Measurements from ENCODE around the gene ATP2C1. TPM values are rescaled to one million over a fixed set of nuclear protein-coding genes. Genes with fewer than 3 reads are reported as not detected.

The ATP2C1 gene
- total and polyA plus RNA-seq, 2 donors (not counting 3 experiments of a cell fraction or from before 2014, with no cell fraction given): 50.1 to 73.3 TPM

- dilution Hi-C loops (cut with MboI; ENCODE audit: extremely low pct_ligation_motif_present, low sequenced_read_pairs) (no loop called here), intact Hi-C loops (cut with micrococcal nuclease) (no loop called here)
- ChIA-PET CTCF (no interaction called here), POLR2A (no interaction called here)
- Histone ChIP-seq H3K9me1 (replicated peaks; ENCODE audit: control insufficient read depth, extremely low read depth, insufficient read depth, low read length) (no peaks in the 10 kb centered on the region), H3K27ac (ENCODE audit: insufficient read depth, low read depth, low read length) (no peak overlapping the region), H3K4me3 (replicated peaks in 1 of 3; ENCODE audit: insufficient read depth in 1 of 3, low read depth in 1 of 3, low read length in 3 of 3) (no peak overlapping the region), H4K20me1 (replicated peaks; ENCODE audit: control insufficient read depth, extremely low read depth, insufficient read depth, low read length) (no peaks in the 10 kb centered on the region), H3K4me1 (ENCODE audit: control insufficient read depth, extremely low read depth, insufficient read depth, low read length) (no peaks in the 10 kb centered on the region), H3K36me3 (ENCODE audit: control insufficient read depth in 2 of 2, extremely low read depth in 1 of 2, insufficient read depth in 2 of 2, low read length in 2 of 2) (peaks cover 4 to 8% of the 10 kb centered on the region in 2 experiments), H3K9ac (replicated peaks; ENCODE audit: extremely low read depth, insufficient read depth, low read length) (no peak overlapping the region), H2AFZ (ENCODE audit: low read depth, low read length) (no peak overlapping the region), H3K79me2 (ENCODE audit: control insufficient read depth, insufficient read depth, low read length) (no peaks in the 10 kb centered on the region), H3K27me3 (ENCODE audit: control insufficient read depth in 2 of 2, insufficient read depth in 2 of 2, low read length in 2 of 2) (no peaks in the 10 kb centered on the region), H3K4me2 (ENCODE audit: insufficient read depth, low read length) (no peak overlapping the region), H3K9me3 (replicated peaks; ENCODE audit: control insufficient read depth, insufficient read depth, low read length) (no peaks in the 10 kb centered on the region)
- FAIRE-seq (no peak), DNase-seq (ENCODE audit: low read depth, low spot score) (no peak)
- TF ChIP-seq EZH2 (IDR thresholded peaks at IDR 0.05; ENCODE audit: borderline replicate concordance, low read depth, low read length, severe bottlenecking): no peak
- TF ChIP-seq CTCF (IDR thresholded peaks at IDR 0.05; ENCODE audit: extremely low read depth in 1 of 2, insufficient read depth in 1 of 2, low read depth in 1 of 2, low read length in 2 of 2): no peak
- TF ChIP-seq MYC (IDR thresholded peaks at IDR 0.05; ENCODE audit: low read depth, low read length): no peak
- no peak for TF ChIP-seq POLR2AphosphoS5 (IDR thresholded peaks at IDR 0.05; ENCODE audit: insufficient read depth, low read depth, low read length)
- TF ChIP-seq MAX (IDR thresholded peaks at IDR 0.05; ENCODE audit: insufficient read depth, insufficient read length): no peak
- TF ChIP-seq JUN (IDR thresholded peaks at IDR 0.05; ENCODE audit: borderline replicate concordance, insufficient read depth, insufficient read length, low read depth): no peak
- TF ChIP-seq FOS (IDR thresholded peaks at IDR 0.05; ENCODE audit: borderline replicate concordance, insufficient read depth, low read length): no peak
- BruUV-seq (replicated peaks): no TSS peak
Measured at GRCh38 chr3:130990282-130990681, 96.4 kb downstream of the ATP2C1 start.

Measured in endothelial cell of umbilical vein (primary cell).